Embryonic facial prominence (tissue), 1 donor: ENCODE results near the gene SURF2.
"Not testable (repeated sequence)": the region's sequence is repeated elsewhere in the genome, so short reads cannot be mapped to it uniquely, and the experiment has no call there.

Experiments
- DNase-seq: peaks from one replicate; pipeline ENCODE4 v3.0.0-alpha.2; 2016; ENCODE audit errors: extremely low spot score

The SURF2 gene

GRCh38 chr9:133377280-133377679 is 20.9 kb downstream of the SURF2 start:
- not testable (repeated sequence) for DNase-seq

DNA sequence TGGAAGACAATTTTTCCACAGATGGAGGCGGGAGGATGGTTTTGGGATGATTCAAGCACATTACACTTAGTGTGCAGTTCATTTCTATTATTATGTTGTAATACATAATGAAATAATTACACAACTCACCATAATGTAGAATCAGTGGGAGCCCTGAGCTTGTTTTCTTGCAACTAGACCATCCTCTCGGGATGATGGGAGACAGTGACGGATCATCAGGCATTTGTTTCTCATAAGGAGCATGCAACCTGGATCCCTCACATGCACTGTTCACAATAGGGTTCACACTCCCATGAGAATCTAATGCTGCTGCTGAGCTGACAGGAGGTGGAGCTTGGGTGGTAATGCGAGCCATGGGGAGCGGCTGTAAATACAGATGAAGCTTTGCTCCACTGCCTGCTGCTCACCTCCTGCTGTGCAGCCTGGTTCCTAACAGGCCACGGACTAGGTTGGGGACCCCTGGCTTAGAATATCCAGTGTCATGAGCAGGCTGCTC is 21.4 kb downstream of the SURF2 start:
- DNase-seq: no peak

- DNase-seq: no peak
Measured at GRCh38 chr9:133378408-133378962, 22.1 kb downstream of the SURF2 start.

DNA sequence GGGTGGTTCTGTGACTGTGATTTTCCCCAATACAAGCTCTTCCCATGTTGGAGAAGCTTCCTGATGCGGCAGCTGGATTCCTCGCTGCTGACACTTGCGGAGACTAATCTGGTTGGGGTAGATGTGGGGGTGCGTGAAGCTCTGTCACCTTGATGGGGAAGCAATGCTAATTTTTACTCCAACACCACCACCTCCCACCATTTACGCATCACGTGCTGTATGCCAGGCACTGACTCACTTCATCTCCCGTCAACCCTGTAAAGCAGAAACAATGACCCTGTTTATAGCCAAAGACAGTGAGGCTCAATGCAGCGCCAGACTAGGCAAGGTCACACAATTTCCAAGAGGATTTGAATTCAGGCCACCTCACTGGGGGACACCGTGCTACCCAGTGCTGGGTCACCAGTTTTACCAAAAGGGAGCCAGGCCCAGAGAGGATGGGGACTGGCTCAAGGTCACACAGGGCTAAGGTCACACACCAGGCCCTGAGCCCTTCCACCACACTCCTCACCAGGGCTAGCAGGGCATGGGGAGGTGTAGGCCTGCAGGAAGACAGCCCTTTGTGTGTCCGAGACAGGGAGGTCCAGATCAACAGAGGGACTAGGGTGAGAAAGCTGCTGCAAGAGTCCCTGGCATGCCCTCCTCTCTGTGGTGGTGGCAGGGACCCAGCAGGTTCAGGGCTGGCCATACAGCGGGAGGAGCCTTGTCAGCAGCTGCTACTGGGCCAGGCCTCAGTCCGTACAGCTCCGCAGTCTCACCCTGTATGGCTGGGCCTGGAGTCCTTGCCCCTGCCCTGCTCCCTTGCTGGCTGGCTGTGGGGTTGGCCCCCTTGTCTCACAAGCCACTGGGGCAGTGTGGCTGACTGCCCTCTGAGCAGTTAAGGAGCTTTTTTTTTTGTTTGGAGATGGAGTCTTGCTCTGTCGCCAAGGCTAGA is 23.1 kb downstream of the SURF2 start:
- no peak for DNase-seq

DNA sequence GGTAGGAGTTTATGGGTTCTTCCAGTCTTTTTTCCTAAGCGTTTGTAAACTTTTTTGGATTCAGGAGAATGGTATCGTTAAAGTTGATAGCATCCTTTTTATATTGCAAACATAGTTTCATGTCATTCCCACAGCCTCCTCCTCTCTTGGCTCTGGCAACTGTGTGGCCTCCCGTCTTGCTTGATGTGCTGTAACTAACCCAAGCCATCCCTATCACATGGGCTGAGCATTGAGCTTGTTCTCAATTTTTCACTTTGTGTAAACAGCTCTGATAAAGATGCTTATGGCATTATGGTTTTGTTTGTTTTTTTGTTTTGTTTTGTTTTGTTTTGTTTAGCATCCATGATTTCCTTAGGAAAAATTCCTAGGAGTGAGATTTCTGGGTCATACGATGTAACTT is 24.4 kb downstream of the SURF2 start:
- no peak for DNase-seq

- DNase-seq: no peak
Measured at GRCh38 chr9:133382507-133383141, 26.3 kb downstream of the SURF2 start.

- DNase-seq: no peak
Measured at GRCh38 chr9:133383438-133383837, 27.1 kb downstream of the SURF2 start.

DNA sequence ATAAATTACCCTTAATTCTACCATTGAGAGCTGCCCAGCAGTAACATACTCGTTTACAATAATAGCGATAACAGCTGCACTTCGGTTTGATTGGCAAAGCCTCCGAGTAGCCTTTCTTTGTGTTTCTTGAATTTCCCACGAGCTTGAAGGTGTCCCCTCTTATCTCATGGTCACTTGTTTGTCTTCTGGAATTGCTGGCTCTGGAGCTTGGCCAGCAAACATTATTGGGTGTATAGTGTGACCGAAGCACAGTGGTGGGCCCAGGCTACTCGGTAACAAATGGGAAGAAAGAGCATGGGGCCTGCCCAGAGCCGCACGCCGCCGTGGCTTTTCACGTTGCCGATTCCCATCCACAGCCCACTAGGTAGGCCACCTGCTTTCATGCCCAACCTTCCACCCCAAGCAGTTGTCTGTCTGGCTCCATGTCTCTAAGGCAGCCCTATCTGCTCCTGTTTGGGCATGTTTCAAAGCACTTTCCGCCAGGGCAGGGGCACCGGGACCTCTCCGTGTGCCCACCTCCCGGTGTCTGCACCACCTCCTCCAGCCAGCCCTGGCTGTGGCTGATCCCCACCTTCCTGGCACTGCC is 28.5 kb downstream of the SURF2 start:
- DNase-seq: no peak

GRCh38 chr9:133385452-133385851 is 29.1 kb downstream of the SURF2 start:
- no peak for DNase-seq

GRCh38 chr9:133386338-133386737 is 30.0 kb downstream of the SURF2 start:
- no peak for DNase-seq

DNA sequence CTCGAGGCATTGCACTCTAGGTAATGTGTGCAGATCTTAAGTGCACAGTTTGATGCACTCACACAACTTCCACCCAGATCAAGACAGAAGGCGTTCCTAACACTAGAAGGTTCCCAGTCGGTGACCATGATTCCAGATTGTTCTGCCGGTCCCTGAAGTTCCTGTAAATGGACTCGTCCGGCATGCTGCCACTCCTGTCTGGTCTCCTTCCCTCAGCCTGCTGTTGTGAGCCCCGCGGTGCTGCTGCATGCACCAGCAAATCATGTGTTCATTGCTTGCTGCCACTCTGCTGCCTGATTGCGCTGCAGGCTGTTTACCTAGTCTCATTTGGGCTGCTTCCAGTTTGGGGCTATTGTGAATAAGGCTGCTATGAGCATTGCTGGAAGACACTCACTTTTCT is 31.3 kb downstream of the SURF2 start:
- DNase-seq: no peak

GRCh38 chr9:133389025-133389557 is 32.7 kb downstream of the SURF2 start:
- no peak for DNase-seq

DNA sequence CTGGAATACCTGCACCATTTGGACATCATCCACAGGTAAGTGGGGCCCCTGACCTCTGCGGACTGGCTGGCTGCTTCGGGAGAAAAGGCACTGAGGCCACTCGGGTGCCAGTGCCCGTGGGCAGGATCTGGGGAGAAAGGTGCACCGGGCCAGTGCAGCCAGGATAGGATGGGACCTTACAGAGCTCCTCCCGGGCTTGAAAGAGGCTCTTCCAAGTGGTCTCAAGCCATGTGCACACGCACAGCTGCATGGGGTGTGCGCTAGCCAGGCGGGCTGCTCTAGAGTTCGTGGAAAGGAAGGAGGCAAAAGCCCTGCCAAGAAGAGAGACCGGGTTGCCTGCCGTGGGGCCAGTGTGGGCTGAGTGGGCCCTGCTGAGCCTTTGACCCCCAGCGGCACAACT is 33.2 kb downstream of the SURF2 start:
- DNase-seq: no peak

GRCh38 chr9:133390713-133391112 is 34.4 kb downstream of the SURF2 start:
- DNase-seq: no peak

GRCh38 chr9:133391449-133391848 is 35.1 kb downstream of the SURF2 start:
- not testable (repeated sequence) for DNase-seq

DNA sequence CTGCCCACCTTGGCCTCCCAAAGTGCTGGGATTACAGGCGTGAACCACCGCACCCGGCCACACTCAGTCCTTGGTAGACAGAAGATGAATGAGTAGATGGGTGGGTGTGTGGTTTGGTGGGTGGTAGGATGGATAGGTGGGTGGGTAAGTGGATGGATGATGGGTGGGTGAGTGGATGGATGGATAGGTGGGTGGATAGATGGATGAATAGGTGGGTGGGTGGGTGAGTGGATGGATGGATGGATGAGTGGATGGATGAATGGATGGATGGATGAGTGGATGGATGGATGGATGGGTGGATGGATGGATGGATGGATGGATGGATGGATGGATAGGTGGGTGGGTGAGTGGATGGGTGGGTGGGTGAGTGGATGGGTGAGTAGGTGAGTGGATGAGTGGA is 36.0 kb downstream of the SURF2 start:
- DNase-seq: not testable (repeated sequence)

DNA sequence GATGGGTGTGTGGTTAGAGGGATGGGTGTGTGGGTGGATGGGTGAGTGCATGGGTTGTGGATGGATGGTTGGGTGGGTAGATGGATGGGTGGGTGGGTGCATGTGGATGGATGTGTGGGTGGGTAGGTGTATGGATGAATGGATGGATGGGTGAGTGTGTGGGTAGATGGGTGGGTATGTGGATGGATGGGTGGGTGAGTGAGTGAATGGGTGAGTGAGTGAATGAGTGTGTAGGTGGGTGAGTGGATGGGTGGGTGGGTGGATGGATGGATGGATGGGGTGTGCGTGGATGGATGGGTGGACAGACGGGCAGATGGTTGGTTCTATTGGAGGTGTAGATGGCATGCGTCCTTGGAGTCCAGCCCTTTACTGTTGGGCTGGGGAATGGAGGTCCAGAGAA is 37.0 kb downstream of the SURF2 start:
- no peak for DNase-seq

- no peak for DNase-seq
Measured at GRCh38 chr9:133394687-133395271, 38.4 kb downstream of the SURF2 start.

- no peak for DNase-seq
Measured at GRCh38 chr9:133396952-133397351, 40.6 kb downstream of the SURF2 start.

- no peak for DNase-seq
Measured at GRCh38 chr9:133397370-133397769, 41.0 kb downstream of the SURF2 start.

GRCh38 chr9:133397895-133398294 is 41.5 kb downstream of the SURF2 start:
- no peak for DNase-seq

- DNase-seq: no peak
Measured at GRCh38 chr9:133400292-133400691, 43.9 kb downstream of the SURF2 start.
